K562 (cell line): ENCODE results near the gene TRABD. TPM values are rescaled to one million over a fixed set of nuclear protein-coding genes. Genes with fewer than 3 reads are reported as not detected.

Experiments
- ATAC-seq: fragments of 200-7000 bp; cut with Tn5 transposase; 3 replicates; pipeline ENCODE4 v1.9.1; 2020; ENCODE audit warnings: moderate library complexity
- BruUV-seq: library from RNA; stranded (reverse); fragments of 400-500 nt; replicated peaks from 2 replicates; lab custom pipeline; 2021; lab: Mats Ljungman, UMichigan
- CTCF ChIA-PET: fragments of 300-600 bp; formaldehyde crosslinking; extraction: SDS; loops from one replicate; lab custom pipeline; 2021; ENCODE audit warnings: low intra/inter-chr PET ratio; lab: Yijun Ruan, JAX
- POLR2A ChIA-PET: fragments of 300-600, 350-650 bp; sonication (Branson Sonifier 250); formaldehyde crosslinking; extraction: SDS; loops from one replicate; lab custom pipeline; 2021; ENCODE audit warnings: antibody characterized with exemption, inconsistent platforms; lab: Yijun Ruan, JAX
- DNase-seq, 4 experiments: peaks; one replicate each; pipeline versions ENCODE4 v3.0.0 to v3.0.0-alpha.2; 2011 to 2018; ENCODE audit warnings: low spot score in 3 of 4, mixed read lengths in 3 of 4; ENCODE audit errors: extremely low read depth in 1 of 4
- FAIRE-seq: peaks from 2 replicates; lab custom pipeline; 2011; peaks lifted over from hg19 to GRCh38; lab: Jason Lieb, UNC
- H2AFZ ChIP-seq: 2 replicates; pipeline ENCODE4 v1.6.0; 2011; ENCODE audit warnings: low read depth, low read length, control low read depth, inconsistent platforms
- H3K27ac ChIP-seq: fragments of 200-600 bp; 3 replicates; pipeline ENCODE4 v1.8.0; 2011; ENCODE audit warnings: low read depth, mild to moderate bottlenecking, control low read depth, inconsistent platforms, low read length, moderate library complexity, mixed read lengths; ENCODE audit errors: extremely low read depth
- H3K27me3 ChIP-seq, 2 experiments: fragments of 300-600 bp in 1 of 2; 2 replicates in 1 of 2; 3 replicates in 1 of 2; pipeline versions ENCODE4 v1.6.0 to v1.8.0; 2011; ENCODE audit warnings: inconsistent platforms in 2 of 2, low read length in 2 of 2, mild to moderate bottlenecking in 1 of 2, mixed read lengths in 1 of 2, moderate library complexity in 1 of 2; ENCODE audit not compliant: control insufficient read depth in 2 of 2, insufficient read depth in 2 of 2
- H3K36me3 ChIP-seq: fragments of 300-600 bp; 3 replicates; pipeline ENCODE4 v1.8.0; 2011; ENCODE audit warnings: mild to moderate bottlenecking, low read length, inconsistent platforms; ENCODE audit not compliant: control insufficient read depth, insufficient read depth
- H3K4me1 ChIP-seq, 2 experiments: fragments of 200-600 bp in 1 of 2; replicated peaks in 1 of 2; 2 replicates in 1 of 2; 3 replicates in 1 of 2; pipeline versions ENCODE4 v1.5.1 to v1.8.0; 2011; ENCODE audit warnings: inconsistent platforms in 2 of 2, low read length in 2 of 2, mild to moderate bottlenecking in 1 of 2, mixed read lengths in 1 of 2, moderate library complexity in 1 of 2; ENCODE audit not compliant: control insufficient read depth in 2 of 2, insufficient read depth in 2 of 2
- H3K4me2 ChIP-seq: 2 replicates; pipeline ENCODE4 v1.6.1; 2011; ENCODE audit warnings: low read length, control low read depth, inconsistent platforms, mixed read lengths; ENCODE audit not compliant: insufficient read depth
- H3K4me3 ChIP-seq: fragments of 200-600 bp; sonication (generic), shearing (Covaris generic); 2 replicates; pipeline ENCODE4 v1.5.1; 2016; ENCODE audit warnings: control low read depth, inconsistent platforms
- H3K79me2 ChIP-seq: fragments of 200-600 bp; 3 replicates; pipeline ENCODE4 v1.8.0; 2011; ENCODE audit warnings: low read length, inconsistent platforms; ENCODE audit not compliant: control insufficient read depth, insufficient read depth
- H3K9ac ChIP-seq, 2 experiments: 2 replicates each; pipeline versions ENCODE4 v1.6.0 to v1.6.1; 2011; ENCODE audit warnings: low read depth in 2 of 2, low read length in 2 of 2, control low read depth in 1 of 2, inconsistent platforms in 1 of 2, mild to moderate bottlenecking in 1 of 2, mixed read lengths in 1 of 2; ENCODE audit not compliant: insufficient read depth in 1 of 2
- H3K9me1 ChIP-seq: one replicate; pipeline ENCODE4 v1.6.0; 2011; ENCODE audit warnings: inconsistent platforms, mild to moderate bottlenecking, low read length, moderate library complexity; ENCODE audit not compliant: control insufficient read depth, insufficient read depth
- H3K9me3 ChIP-seq: replicated peaks from 2 replicates; pipeline ENCODE4 v1.5.1; 2011; ENCODE audit warnings: low read depth, low read length, inconsistent platforms; ENCODE audit not compliant: control insufficient read depth, insufficient read depth
- H4K20me1 ChIP-seq: replicated peaks from 2 replicates; pipeline ENCODE4 v1.6.1; 2011; ENCODE audit warnings: low read length, inconsistent platforms, mixed read lengths; ENCODE audit not compliant: control insufficient read depth, insufficient read depth
- BRF1 ChIP-seq: IDR thresholded peaks from 3 replicates; pipeline ENCODE4 v1.6.1; 2011; ENCODE audit warnings: borderline replicate concordance, mild to moderate bottlenecking; ENCODE audit not compliant: insufficient read length; ENCODE audit errors: extremely low read depth
- CTCF ChIP-seq, 3 experiments: IDR thresholded peaks in 2 of 3; conservative IDR thresholded peaks in 1 of 3; 2 replicates each; pipeline ENCODE4 v1.5.1; 2011 to 2012; ENCODE audit warnings: low read length in 3 of 3, mild to moderate bottlenecking in 3 of 3, control low read depth in 2 of 3, improper control_type of control experiment in 1 of 3, inconsistent platforms in 1 of 3, low read depth in 1 of 3, mixed read lengths in 1 of 3, moderate library complexity in 1 of 3; ENCODE audit not compliant: insufficient read depth in 2 of 3
- DLX4 ChIP-seq: fragments of 250-450 bp; sonication (Bioruptor Pico); IDR thresholded peaks from 2 replicates; pipeline ENCODE4 v1.6.1; 2021; ENCODE audit warnings: mild to moderate bottlenecking
- IRF9 ChIP-seq: fragments of 450-650 bp; IDR thresholded peaks from 2 replicates; pipeline ENCODE4 v1.6.1; 2016; ENCODE audit warnings: missing biosample characterization, missing genetic modification characterization
- MECOM ChIP-seq: fragments of 250-450 bp; sonication (Bioruptor Pico); IDR thresholded peaks from 2 replicates; pipeline ENCODE4 v1.8.0; 2022; ENCODE audit warnings: inconsistent platforms
- MEF2D ChIP-seq: conservative IDR thresholded peaks from 2 replicates; pipeline ENCODE4 v1.6.1; 2016; ENCODE audit warnings: low read depth, missing genetic modification characterization, missing compliant biosample characterization
- NFATC3 ChIP-seq: fragments of 450-650 bp; IDR thresholded peaks from 2 replicates; pipeline ENCODE4 v1.6.1; 2017; ENCODE audit warnings: mild to moderate bottlenecking
- RUNX1 ChIP-seq: sonication (generic); IDR thresholded peaks from 2 replicates; pipeline ENCODE4 v1.6.1; 2016; ENCODE audit warnings: antibody characterized with exemption, low read depth
- SREBF2 ChIP-seq: sonication (generic); formaldehyde crosslinking; IDR thresholded peaks from 2 replicates; pipeline ENCODE4 v1.4.0; 2020; ENCODE audit warnings: mild to moderate bottlenecking, missing genetic modification reagents
- U2AF2 ChIP-seq: fragments of 200-400 bp; formaldehyde crosslinking; optimal IDR thresholded peaks from 2 replicates; pipeline ENCODE3; 2017; ENCODE audit warnings: low read depth, mild to moderate bottlenecking, low read length
- WGBS: fragments of 100-300 bp; shearing (Covaris generic); methylation state at CpG from one replicate; pipeline ENCODE4 v1.1.6; 2016; ENCODE audit warnings: low coverage, mixed read lengths; ENCODE audit not compliant: insufficient coverage; ENCODE audit errors: missing lambda C conversion rate; 5-methylcytosine and 5-hydroxymethylcytosine counted together
- in situ Hi-C: fragments of 300-500 bp; cut with MboI; formaldehyde crosslinking; loops from 4 replicates; pipeline ENCODE4 v1.15.0; 2018; ENCODE audit warnings: inconsistent platforms, mixed read lengths
- intact Hi-C: fragments of 100-400 bp; cut with micrococcal nuclease; formaldehyde crosslinking; loops from 2 replicates; pipeline ENCODE4 v1.14.2; 2022
- polyA plus RNA-seq, 8 experiments: library from polyadenylated mRNA; depleted of rRNA in 4 of 8; stranded (reverse) in 5 of 8; unstranded in 3 of 8; fragments of >200 nt; fragmentation: Nextera tagmentation in 2 of 8; fragmentation: Illumina TruSeq in 1 of 8; extraction: Ambion mirVana in 2 of 8; extraction: Trizol in 1 of 8; gene quantifications; 2 replicates each; pipeline versions ENCODE4 v1.2.1 to v1.2.3, GENCODE V29; 2011 to 2014; ENCODE audit warnings: inconsistent platforms in 1 of 8, missing spikeins in 1 of 8
- total RNA-seq, 7 experiments: library from RNA; depleted of rRNA in 6 of 7; stranded (reverse); fragments of >200 nt in 6 of 7; fragmentation: Illumina TruSeq in 2 of 7; extraction: Trizol in 2 of 7; gene quantifications; 2 replicates each; pipeline versions ENCODE4 v1.2.1 to v1.2.3, GENCODE V29; 2011 to 2021; ENCODE audit warnings: low replicate concordance in 1 of 7
- TF ChIP-seq, protein P1 (sequence below): fragments of 250-450 bp; sonication (Bioruptor Pico); IDR thresholded peaks from 2 replicates; pipeline ENCODE4 v1.5.0; 2021
- TF ChIP-seq, protein P2 (sequence below): sonication (generic); formaldehyde crosslinking; IDR thresholded peaks from 2 replicates; pipeline ENCODE4 v1.8.0; 2023; ENCODE audit warnings: missing genetic modification reagents, mild to moderate bottlenecking, borderline replicate concordance

The TRABD gene
- total and polyA plus RNA-seq, 9 of the 15 experiments (the other 6 are each of a cell fraction or from before 2014, with no cell fraction given) = 0.08 to 62.9 (median 14.0) TPM

- TF ChIP-seq, protein P1, sequence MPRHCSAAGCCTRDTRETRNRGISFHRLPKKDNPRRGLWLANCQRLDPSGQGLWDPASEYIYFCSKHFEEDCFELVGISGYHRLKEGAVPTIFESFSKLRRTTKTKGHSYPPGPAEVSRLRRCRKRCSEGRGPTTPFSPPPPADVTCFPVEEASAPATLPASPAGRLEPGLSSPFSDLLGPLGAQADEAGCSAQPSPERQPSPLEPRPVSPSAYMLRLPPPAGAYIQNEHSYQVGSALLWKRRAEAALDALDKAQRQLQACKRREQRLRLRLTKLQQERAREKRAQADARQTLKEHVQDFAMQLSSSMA (CRISPR knock-in tag) = no peak
- TF ChIP-seq U2AF2 (no peak), CTCF (IDR thresholded peaks at IDR 0.05 in 2 of 3, conservative IDR thresholded peaks at IDR 0.05 in 1 of 3; ENCODE audit: insufficient read depth in 2 of 3, low read depth in 1 of 3, low read length in 3 of 3) (no peak), DLX4 (CRISPR knock-in tag) (no peak)
These were observed 36.8 kb downstream of the TRABD start (continued) for GRCh38 chr22:50222508-50222907.

- Histone ChIP-seq H3K9me1 (no peaks in the 10 kb centered on the region), H3K79me2 (no peaks in the 10 kb centered on the region), H3K27me3 (no peaks in the 10 kb centered on the region), H4K20me1 (no peaks in the 10 kb centered on the region), H3K27ac (no peak overlapping the region), H3K4me2 (no peak overlapping the region), H3K36me3 (peaks cover 64% of the 10 kb centered on the region; the same call in 2 of the 3 replicates), H2AFZ (no peak overlapping the region), H3K9me3 (0 out of 2 replicates have a peak, but pooled peaks cover 1% of the 10 kb centered on the region), H3K4me1 (peaks cover 0 to 29% of the 10 kb centered on the region in 2 experiments; a peak in 3 of 5 replicates), H3K9ac (no peak overlapping the region), H3K4me3 (no peak overlapping the region)
- FAIRE-seq (no peak), DNase-seq (no peak), ATAC-seq (no peak)
- CTCF ChIA-PET = no interaction called here
- in situ Hi-C loops = no loop called here
- no TSS peak for BruUV-seq
- 95% methylated on average over 9 of the region's 16 CpGs for WGBS
- POLR2A ChIA-PET = no interaction called here
- intact Hi-C loops = no loop called here
- no peak for TF ChIP-seq NFATC3
- no peak for TF ChIP-seq RUNX1
- TF ChIP-seq MECOM (CRISPR knock-in tag) = no peak
- TF ChIP-seq IRF9 (tag) = no peak
- TF ChIP-seq, protein P2, sequence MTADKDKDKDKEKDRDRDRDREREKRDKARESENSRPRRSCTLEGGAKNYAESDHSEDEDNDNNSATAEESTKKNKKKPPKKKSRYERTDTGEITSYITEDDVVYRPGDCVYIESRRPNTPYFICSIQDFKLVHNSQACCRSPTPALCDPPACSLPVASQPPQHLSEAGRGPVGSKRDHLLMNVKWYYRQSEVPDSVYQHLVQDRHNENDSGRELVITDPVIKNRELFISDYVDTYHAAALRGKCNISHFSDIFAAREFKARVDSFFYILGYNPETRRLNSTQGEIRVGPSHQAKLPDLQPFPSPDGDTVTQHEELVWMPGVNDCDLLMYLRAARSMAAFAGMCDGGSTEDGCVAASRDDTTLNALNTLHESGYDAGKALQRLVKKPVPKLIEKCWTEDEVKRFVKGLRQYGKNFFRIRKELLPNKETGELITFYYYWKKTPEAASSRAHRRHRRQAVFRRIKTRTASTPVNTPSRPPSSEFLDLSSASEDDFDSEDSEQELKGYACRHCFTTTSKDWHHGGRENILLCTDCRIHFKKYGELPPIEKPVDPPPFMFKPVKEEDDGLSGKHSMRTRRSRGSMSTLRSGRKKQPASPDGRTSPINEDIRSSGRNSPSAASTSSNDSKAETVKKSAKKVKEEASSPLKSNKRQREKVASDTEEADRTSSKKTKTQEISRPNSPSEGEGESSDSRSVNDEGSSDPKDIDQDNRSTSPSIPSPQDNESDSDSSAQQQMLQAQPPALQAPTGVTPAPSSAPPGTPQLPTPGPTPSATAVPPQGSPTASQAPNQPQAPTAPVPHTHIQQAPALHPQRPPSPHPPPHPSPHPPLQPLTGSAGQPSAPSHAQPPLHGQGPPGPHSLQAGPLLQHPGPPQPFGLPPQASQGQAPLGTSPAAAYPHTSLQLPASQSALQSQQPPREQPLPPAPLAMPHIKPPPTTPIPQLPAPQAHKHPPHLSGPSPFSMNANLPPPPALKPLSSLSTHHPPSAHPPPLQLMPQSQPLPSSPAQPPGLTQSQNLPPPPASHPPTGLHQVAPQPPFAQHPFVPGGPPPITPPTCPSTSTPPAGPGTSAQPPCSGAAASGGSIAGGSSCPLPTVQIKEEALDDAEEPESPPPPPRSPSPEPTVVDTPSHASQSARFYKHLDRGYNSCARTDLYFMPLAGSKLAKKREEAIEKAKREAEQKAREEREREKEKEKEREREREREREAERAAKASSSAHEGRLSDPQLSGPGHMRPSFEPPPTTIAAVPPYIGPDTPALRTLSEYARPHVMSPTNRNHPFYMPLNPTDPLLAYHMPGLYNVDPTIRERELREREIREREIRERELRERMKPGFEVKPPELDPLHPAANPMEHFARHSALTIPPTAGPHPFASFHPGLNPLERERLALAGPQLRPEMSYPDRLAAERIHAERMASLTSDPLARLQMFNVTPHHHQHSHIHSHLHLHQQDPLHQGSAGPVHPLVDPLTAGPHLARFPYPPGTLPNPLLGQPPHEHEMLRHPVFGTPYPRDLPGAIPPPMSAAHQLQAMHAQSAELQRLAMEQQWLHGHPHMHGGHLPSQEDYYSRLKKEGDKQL = no peak
- TF ChIP-seq SREBF2 = no peak
- TF ChIP-seq MEF2D (tag) = no peak
- no peak for TF ChIP-seq BRF1
These were observed 38.4 kb downstream of the TRABD start for GRCh38 chr22:50224071-50224470.
